Stimulated activated CD8-positive, alpha-beta memory T cell treated with anti-CD3 and anti-CD28 coated beads, Interleukin-7, amount 100 ng/mL, for 48 hours (primary cell): Measurements from ENCODE around the gene VAV2.
"Not testable (repeated sequence)": the region's sequence is repeated elsewhere in the genome, so short reads cannot be mapped to it uniquely, and the experiment has no call there.

Source experiments
- DNase-seq, 2 donors: peaks; one replicate each; pipeline ENCODE4 v3.0.0-alpha.2; 2020; ENCODE audit warnings: low read depth in 1 of 2; ENCODE audit errors: extremely low read depth in 1 of 2

Gene VAV2

GRCh38 chr9:133774799-133775198 lies 217.3 kb downstream of the VAV2 start:
- DNase-seq: no peak

DNA sequence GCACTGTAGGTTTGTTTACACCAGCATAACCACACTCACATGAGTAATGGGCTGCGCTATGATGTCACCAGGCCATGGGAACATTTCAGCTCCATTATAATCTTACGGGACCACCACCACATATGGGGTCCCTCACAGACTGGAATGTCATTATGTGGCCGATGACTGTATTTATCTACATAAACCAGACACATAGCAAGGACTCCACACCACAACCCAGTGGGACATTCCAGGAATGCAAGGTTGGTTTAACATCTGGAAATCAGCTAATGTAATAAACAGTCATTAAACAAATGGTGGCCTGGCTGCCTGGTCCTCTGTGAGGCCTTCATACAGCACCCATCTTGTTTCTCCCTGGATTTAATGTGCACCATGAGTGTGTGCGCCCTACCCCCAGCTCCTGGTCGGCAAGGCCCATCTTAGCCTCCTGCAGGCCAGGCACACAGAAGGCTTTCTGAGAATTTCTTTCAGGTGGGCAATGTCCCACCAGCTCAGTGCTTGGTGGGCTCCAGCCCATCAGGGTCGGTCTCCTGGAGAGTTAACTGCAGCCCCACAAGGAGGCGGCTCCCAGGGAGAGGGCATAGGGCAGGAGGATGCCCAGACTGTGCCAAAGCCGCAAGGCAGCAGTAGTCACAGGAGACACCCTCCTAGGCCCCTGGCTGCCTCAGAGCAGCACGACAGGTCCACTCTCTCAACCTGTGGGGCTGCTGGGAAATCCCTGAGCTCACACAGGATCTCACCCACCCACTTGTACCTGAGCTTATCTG lies 218.1 kb downstream of the VAV2 start:
- DNase-seq: no peak

DNA sequence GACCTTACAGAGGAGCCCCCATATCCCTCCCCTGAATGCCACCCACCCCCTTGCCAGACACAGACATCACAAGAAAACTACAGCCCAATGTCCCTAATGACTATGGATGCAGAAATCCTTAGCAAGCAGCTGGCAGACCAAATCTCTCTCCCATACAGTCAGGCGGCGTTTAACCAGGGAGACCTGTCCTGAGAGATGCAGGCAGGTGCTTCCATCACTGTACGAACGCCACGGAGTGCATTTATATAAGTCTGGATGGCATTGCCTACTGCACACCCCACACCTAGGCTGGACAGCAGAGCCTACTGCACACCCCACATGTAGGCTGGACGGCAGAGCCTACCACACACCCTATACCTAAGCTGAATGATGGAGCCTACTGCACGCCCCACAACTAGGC lies 219.5 kb downstream of the VAV2 start:
- DNase-seq: no peak

DNA sequence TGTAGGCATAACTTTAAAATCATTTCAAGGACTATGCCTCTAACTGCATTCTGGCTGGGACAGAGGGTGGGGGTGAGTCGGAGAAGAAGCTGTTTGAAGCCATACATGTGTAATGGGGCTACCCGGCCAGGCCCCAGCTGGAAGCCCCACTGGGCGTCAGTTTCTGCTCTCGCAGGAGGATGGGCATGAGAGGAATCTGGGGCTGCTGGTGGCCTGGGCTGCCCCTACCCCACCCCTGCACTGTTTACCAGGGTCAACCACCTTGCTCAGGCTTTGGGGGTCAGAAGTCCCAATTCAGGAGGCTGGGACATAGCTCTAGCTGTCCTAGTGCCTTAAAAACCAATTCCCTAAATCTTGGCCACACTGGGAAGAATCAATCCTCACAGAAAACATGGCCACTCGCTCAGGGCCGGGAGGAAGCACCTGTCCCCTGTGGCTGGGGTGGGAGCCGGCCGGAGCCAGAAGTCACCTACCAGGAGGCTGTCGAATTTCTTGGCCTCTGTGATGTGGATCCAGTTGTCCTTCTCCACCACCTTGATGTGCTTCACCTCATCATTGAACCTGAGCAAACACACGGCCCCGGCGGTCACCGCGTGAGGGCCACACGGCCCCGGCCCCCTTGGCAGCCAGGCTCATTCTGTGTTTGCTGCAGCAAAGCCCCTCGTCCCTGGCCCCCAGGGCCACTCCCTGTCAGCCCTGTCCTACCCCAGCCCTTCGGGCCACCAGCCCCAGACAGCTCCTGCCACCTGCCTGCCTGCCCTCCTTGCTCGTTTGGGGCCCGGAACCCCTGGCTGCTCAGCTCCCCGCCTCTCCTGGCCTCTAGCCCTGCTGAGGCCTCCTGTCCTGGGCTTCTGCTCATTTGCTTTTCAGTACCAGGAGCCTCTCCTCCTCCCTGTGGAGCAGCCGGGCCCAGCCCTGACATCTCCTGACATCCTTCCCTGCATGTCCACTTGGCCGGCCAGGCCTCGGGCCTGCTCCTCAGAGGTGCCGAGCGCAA lies 220.3 kb downstream of the VAV2 start:
- no peak for DNase-seq

DNA sequence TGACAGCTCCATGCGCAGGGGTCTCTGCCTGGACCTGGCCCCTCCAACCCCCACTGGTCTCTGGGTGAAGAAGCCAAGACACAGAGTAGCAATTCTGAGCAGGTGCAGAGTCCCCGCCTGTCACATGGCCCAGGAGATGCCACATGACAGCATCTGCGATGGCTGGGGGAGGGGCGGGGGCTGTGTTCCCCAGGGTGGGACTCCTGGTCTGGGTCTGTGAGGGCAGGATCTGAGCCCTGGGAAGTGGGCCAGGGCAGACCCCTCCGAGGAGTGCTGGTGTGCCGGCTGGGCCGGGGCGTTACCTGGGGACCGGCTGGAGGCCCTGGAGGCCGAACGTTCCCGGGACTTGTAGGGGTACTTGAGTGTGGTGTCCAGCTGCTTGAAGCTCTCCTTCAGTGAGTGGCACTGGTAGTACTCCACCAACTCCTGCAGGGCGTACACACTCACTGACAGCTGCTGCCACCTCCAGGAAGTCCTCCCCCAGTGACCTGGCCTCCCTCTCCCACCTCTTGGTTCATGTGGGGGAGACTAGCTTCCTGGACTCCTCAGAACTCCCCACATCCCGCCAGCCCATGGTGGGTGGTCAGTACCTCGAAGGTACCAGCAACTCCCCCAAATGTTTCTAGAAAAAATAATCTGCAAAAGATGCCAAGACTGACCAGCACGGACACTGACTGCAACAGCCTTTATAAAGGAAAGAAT lies 221.9 kb downstream of the VAV2 start:
- no peak for DNase-seq

DNA sequence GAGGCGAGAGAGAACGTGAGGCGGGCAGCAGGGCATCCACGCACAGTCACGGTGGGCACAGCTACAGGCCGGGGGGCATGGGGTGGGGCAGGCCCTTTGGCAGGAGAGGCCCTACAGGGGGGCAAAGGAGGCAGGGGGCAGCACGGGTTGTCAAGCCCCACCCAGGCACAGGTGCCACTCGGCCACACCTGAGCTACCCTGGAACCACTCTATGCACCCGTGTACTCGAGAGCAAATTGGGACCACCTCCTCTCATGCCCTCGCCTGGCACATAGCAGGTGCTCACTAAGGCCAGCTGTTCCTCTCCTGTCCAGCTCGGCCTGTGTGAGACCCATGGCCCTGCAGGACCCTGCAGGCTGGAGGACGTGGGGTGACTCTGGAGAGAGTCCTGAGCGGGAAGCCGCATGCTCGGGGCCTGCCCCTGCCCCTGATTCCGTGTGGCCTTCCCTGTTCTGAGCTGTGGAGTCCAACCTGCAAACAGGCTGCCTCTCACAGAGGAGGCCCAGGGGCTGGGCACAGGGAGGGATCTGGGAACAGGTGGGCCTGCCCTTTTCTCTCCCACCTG lies 222.5 kb downstream of the VAV2 start:
- no peak for DNase-seq

- DNase-seq: no peak
Observed at GRCh38 chr9:133768859-133769510, 223.1 kb downstream of the VAV2 start.

GRCh38 chr9:133768371-133768858 lies 223.7 kb downstream of the VAV2 start:
- no peak for DNase-seq

GRCh38 chr9:133767625-133768024 lies 224.5 kb downstream of the VAV2 start:
- no peak for DNase-seq

- no peak for DNase-seq
Observed at GRCh38 chr9:133767008-133767407, 225.1 kb downstream of the VAV2 start.

DNA sequence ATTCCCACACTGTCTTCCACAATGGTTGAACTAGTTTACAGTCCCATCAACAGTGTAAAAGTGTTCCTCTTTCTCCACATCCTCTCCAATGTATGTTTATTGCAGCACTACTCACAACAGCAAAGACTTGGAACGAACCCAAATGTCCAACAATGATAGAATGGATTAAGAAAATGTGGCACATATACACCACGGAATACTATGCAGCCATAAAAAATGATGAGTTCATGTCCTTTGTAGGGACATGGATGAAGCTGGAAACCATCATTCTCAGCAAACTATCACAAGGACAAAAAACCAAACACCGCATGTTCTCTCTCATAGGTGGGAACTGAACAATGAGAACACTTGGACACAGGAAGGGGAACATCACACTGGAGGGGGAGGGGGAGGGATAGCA lies 225.9 kb downstream of the VAV2 start:
- not testable (repeated sequence) for DNase-seq

DNA sequence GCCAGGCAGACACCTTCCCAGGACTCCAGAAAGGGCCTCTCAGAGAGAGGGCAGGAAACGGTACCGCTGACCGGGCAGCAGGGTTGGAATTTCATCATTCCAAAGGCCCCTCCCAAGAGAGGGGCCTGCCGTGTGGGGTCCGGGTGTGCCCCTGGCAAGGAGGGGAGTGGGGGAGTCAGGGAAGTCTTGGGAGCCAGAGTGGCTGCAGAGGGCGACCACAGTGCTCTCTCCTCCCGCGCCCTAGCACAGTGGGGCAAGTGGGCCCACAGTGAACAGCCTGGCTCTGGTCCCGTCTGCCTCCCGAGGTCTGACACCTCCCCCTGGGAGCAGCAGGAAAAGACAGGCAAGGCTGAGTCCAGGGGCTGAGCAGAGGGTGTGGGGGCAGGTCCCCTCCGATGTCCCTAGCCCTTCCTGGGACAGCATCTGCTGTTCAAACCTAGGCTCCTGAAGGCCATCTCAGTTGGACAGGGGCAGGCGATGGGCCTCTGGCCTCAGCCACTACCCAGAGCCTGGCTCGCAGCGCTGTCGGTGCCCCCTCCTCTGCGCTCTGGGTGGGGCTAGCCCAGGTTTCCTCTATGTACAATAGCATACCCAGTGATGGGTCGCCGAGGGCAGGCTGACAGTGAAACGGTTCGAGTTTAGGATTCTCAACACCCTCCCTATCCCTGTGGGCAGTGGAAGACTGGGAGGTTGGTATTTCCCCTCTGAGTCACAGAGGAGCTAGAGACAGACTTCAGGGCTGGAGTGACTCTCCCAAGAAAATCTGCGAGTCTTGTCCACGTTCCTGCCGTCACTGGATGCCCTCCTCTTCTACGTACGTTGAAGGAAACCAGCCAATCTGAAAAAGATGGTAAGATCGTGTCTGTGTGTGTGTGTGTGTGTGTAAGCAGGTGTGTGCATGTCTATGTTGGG lies 228.6 kb downstream of the VAV2 start:
- DNase-seq: no peak

- no peak for DNase-seq
Observed at GRCh38 chr9:133762488-133763271, 229.4 kb downstream of the VAV2 start.

GRCh38 chr9:133761641-133762248 lies 230.4 kb downstream of the VAV2 start:
- DNase-seq: no peak

DNA sequence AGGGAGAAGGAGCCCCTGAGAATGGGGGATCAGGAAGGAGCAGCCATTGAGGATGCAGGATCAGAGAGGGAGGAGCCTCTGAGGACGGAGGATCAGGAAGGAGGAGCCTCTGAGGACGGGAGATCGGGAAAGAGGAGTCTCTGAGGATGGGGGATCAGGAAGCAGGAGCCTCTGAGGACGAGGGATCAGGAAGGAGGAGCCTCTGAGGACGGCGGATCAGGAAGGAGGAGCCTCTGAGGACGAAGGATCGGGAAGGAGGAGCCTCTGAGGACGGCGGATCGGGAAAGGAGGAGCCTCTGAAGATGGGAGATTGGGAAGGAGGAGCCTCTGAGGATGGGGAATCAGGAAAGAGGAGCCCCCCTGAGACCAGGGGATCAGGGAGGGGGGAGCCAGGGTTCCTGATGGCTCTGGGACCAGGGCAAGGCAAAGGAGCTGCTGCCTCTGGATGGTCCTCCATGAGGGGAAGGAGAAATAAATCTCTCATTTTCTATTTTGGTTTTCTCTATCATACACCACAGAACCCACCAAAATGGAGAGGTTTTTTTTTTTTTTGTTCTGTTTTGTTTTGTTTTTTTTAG lies 231.3 kb downstream of the VAV2 start:
- no peak for DNase-seq

- DNase-seq: no peak
Observed at GRCh38 chr9:133759946-133760345, 232.2 kb downstream of the VAV2 start.

DNA sequence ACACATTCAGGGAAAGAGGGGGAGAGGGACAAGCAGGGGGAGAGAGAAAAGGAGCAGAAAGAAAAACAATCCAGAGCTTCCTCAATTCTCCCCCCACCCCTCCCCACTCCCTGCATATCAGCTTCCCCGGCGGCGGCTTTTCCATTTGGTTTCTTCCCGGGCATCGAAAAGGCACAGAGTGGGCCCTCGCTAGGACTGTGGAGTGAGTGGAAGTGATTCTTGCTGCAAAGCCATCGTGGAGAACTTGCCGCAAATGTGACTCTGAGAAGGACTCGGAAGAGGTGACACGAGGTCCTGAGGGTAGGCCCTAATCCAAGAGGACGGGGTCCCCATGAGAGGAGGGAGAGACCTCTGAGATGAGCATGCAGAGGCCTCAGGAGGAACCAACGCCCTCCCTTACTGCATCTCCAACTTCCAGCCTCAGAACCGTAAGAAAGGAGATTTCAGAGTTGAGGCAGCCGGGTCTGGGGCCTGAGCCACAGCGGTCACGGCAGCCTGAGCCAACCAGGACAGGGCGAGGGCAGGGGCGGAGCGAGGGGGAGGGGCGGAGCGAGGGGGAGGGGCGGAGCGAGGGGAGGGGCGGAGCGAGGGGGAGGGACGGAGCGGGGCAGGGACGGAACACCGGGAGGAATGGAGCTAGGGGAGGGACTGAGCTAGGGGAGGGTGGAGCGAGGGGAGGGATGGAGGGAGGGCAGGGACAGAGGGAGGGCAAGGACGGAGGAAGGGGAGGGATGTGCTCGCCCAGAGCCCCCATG lies 232.8 kb downstream of the VAV2 start:
- DNase-seq: no peak
